HG03280 (cell line): ENCODE measurements around the gene DNAJB6.
"Not testable (repeated sequence)": the region's sequence is repeated elsewhere in the genome, so short reads cannot be mapped to it uniquely, and the experiment has no call there.

Experiments used
- ATAC-seq: cut with Tn5 transposase; IDR thresholded peaks from one replicate; pipeline ENCODE4 v1.9.1; 2021; ENCODE audit warnings: mild to moderate bottlenecking, moderate library complexity; ENCODE audit not compliant: unreplicated experiment

Gene DNAJB6

GRCh38 chr7:157320608-157320980 lies 16.2 kb upstream of the DNAJB6 start:
- ATAC-seq, result no peak

GRCh38 chr7:157323401-157323800 lies 13.4 kb upstream of the DNAJB6 start:
- no peak for ATAC-seq

- no peak for ATAC-seq
Observed at GRCh38 chr7:157329447-157329846, 7.4 kb upstream of the DNAJB6 start.

- not testable (repeated sequence) for ATAC-seq
Observed at GRCh38 chr7:157330567-157330966, 6.2 kb upstream of the DNAJB6 start.

GRCh38 chr7:157331049-157331448 lies 5.8 kb upstream of the DNAJB6 start:
- ATAC-seq, result not testable (repeated sequence)

- ATAC-seq, result no peak
Observed at GRCh38 chr7:157335236-157335635, 1.6 kb upstream of the DNAJB6 start.

GRCh38 chr7:157335991-157336382 lies 817 bp upstream of the DNAJB6 start:
- ATAC-seq, result no peak

- ATAC-seq, result peak; percentile 53
Observed at GRCh38 chr7:157337316-157338149, 729 bp downstream of the DNAJB6 start.

- peak; percentile 22 for ATAC-seq
Observed at GRCh38 chr7:157339777-157340677, 3.2 kb downstream of the DNAJB6 start.

- no peak for ATAC-seq
Observed at GRCh38 chr7:157347217-157347904, 10.6 kb downstream of the DNAJB6 start.

GRCh38 chr7:157348548-157348947 lies 11.7 kb downstream of the DNAJB6 start:
- no peak for ATAC-seq

GRCh38 chr7:157352516-157352915 lies 15.7 kb downstream of the DNAJB6 start:
- no peak for ATAC-seq

- ATAC-seq, result no peak
Observed at GRCh38 chr7:157355784-157356511, 19.1 kb downstream of the DNAJB6 start.

- peak; percentile 89 for ATAC-seq
Observed at GRCh38 chr7:157357129-157358040, 20.6 kb downstream of the DNAJB6 start.

- ATAC-seq, result no peak
Observed at GRCh38 chr7:157358041-157358752, 21.4 kb downstream of the DNAJB6 start.

GRCh38 chr7:157358753-157359096 lies 21.9 kb downstream of the DNAJB6 start:
- no peak for ATAC-seq

GRCh38 chr7:157359581-157359980 lies 22.8 kb downstream of the DNAJB6 start:
- ATAC-seq, result no peak

GRCh38 chr7:157360483-157361025 lies 23.8 kb downstream of the DNAJB6 start:
- no peak for ATAC-seq

- ATAC-seq, result no peak
Observed at GRCh38 chr7:157361537-157361936, 24.7 kb downstream of the DNAJB6 start.
